Caki2 (cell line): ENCODE data around the gene SLC7A9. TPM values are rescaled to one million over a fixed set of nuclear protein-coding genes. Genes with fewer than 3 reads are reported as not detected.
A peak's percentile ranks its signal among the peaks of the same experiment; 100 is the strongest.
"Not testable (repeated sequence)": the region's sequence is repeated elsewhere in the genome, so short reads cannot be mapped to it uniquely, and the experiment has no call there.

Experiments
- DNase-seq: peaks from one replicate; pipeline ENCODE4 v3.0.0-alpha.2; 2015; ENCODE audit warnings: low read depth
- in situ Hi-C: cut with HindIII; loops from 2 replicates; pipeline ENCODE4 v1.10.0; 2016; ENCODE audit warnings: low sequenced_read_pairs, low pct_unique_long_range_greater_than_20kb, mixed read lengths
- total RNA-seq: library from RNA; depleted of rRNA; stranded (reverse); fragments of >200 nt; shearing (Covaris generic); gene quantifications from 2 replicates; pipeline ENCODE4 v1.2.3, GENCODE V29; 2014; ENCODE audit warnings: low replicate concordance

SLC7A9 gene
- total RNA-seq, 1 experiment from 2014 or later, result not detected

- no peak for DNase-seq
- in situ Hi-C loops, result no loop called here
Measured at GRCh38 chr19:32843716-32844245, 25.8 kb downstream of the SLC7A9 start.

GRCh38 chr19:32842061-32842460 is 27.5 kb downstream of the SLC7A9 start:
- DNase-seq, result no peak
- in situ Hi-C loops, result no loop called here

GRCh38 chr19:32837531-32837930 is 32.0 kb downstream of the SLC7A9 start:
- in situ Hi-C loops, result no loop called here
- DNase-seq, result no peak

- in situ Hi-C loops, result not testable (repeated sequence)
Measured at GRCh38 chr19:32833388-32833787, 36.2 kb downstream of the SLC7A9 start.

GRCh38 chr19:32832825-32833224 is 36.7 kb downstream of the SLC7A9 start:
- in situ Hi-C loops, DNase-seq: not testable (repeated sequence)

More at GRCh38 chr19:32833388-32833787, 36.2 kb downstream of the SLC7A9 start:
- DNase-seq, result not testable (repeated sequence)

- DNase-seq, in situ Hi-C loops: not testable (repeated sequence)
Measured at GRCh38 chr19:32832094-32832493, 37.5 kb downstream of the SLC7A9 start.

GRCh38 chr19:32831611-32832010 is 38.0 kb downstream of the SLC7A9 start:
- no peak for DNase-seq
- in situ Hi-C loops, result no loop called here

- in situ Hi-C loops, result no loop called here
- DNase-seq, result peak; percentile 21
Measured at GRCh38 chr19:32830231-32831014, 39.1 kb downstream of the SLC7A9 start.

GRCh38 chr19:32829345-32829896 is 40.1 kb downstream of the SLC7A9 start:
- in situ Hi-C loops, result no loop called here
- DNase-seq, result no peak

GRCh38 chr19:32828643-32829344 is 40.8 kb downstream of the SLC7A9 start:
- in situ Hi-C loops, result no loop called here

GRCh38 chr19:32828139-32828538 is 41.4 kb downstream of the SLC7A9 start:
- in situ Hi-C loops, result no loop called here
- DNase-seq, result no peak

More at GRCh38 chr19:32828643-32829344, 40.8 kb downstream of the SLC7A9 start:
- no peak for DNase-seq

- DNase-seq, result no peak
- in situ Hi-C loops, result no loop called here
Measured at GRCh38 chr19:32824916-32825608, 44.5 kb downstream of the SLC7A9 start.

- in situ Hi-C loops, result no loop called here
Measured at GRCh38 chr19:32824191-32824751, 45.3 kb downstream of the SLC7A9 start.

GRCh38 chr19:32823747-32824102 is 45.8 kb downstream of the SLC7A9 start:
- in situ Hi-C loops, result no loop called here
- DNase-seq, result no peak

More at GRCh38 chr19:32824191-32824751, 45.3 kb downstream of the SLC7A9 start:
- no peak for DNase-seq

- in situ Hi-C loops, result no loop called here
- no peak for DNase-seq
Measured at GRCh38 chr19:32822916-32823746, 46.4 kb downstream of the SLC7A9 start.

GRCh38 chr19:32819419-32820400 is 49.9 kb downstream of the SLC7A9 start:
- no peak for DNase-seq
- in situ Hi-C loops, result no loop called here
